ENCODE measurements around the gene ACAD8.

DNA sequence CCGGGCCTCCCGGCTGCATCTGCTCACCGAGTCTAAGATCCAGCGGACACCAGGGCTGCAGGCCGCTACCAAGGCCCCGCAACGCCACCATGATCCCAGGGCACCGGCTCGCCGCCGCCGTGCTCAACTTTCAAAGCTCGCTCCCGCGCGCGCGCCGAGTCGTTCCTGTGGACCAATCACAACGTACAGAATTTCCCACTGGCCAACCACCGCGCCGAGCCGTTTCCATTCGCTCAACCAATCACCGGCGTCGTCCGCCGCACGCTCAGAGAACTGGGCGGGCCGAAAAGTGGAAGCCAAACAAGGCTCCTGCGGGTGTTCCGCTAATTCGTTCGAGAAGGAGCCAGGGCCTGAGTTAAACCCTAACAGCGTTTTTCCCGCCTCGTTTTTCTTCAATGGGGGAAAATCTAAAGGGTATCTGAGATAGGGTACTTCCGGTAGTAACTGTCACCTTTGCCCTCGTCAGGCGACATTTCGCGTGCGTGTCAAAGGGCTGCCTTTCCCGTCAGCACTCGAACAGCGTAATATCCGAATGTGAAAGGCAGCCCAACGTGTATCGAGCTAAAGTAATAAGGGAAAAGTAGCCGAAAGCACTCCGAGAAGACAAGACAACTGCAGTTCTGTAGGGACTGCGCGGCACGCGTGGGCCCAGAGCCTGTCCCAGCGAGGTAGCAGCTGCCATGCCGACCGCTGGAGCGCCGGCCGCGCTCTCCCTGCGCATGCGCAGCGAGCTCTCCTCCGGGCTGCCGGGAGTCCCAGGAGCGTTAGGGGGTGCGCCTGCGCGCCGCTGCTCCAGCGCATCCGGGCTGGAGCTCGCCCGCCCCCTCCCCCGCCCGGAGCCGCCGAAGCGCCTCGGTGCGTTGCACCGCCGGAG, 29.3 kb upstream of the ACAD8 start, which contains the start of the genes NCAPD3 and VPS26B:
- TF ChIP-seq, protein P1, sequence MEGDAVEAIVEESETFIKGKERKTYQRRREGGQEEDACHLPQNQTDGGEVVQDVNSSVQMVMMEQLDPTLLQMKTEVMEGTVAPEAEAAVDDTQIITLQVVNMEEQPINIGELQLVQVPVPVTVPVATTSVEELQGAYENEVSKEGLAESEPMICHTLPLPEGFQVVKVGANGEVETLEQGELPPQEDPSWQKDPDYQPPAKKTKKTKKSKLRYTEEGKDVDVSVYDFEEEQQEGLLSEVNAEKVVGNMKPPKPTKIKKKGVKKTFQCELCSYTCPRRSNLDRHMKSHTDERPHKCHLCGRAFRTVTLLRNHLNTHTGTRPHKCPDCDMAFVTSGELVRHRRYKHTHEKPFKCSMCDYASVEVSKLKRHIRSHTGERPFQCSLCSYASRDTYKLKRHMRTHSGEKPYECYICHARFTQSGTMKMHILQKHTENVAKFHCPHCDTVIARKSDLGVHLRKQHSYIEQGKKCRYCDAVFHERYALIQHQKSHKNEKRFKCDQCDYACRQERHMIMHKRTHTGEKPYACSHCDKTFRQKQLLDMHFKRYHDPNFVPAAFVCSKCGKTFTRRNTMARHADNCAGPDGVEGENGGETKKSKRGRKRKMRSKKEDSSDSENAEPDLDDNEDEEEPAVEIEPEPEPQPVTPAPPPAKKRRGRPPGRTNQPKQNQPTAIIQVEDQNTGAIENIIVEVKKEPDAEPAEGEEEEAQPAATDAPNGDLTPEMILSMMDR (conservative IDR thresholded peaks at IDR 0.05; ENCODE audit: low read depth, low read length), result no peak
- TF ChIP-seq EZH2 (IDR thresholded peaks at IDR 0.05; ENCODE audit: borderline replicate concordance, low read depth, low read length, poor library complexity, severe bottlenecking), result no peak

All from A673 (cell line).